GM19463 (cell line): ENCODE data around the gene CADM4.
"Not testable (repeated sequence)": the region's sequence is repeated elsewhere in the genome, so short reads cannot be mapped to it uniquely, and the experiment has no call there.

Experiments
- ATAC-seq: cut with Tn5 transposase; IDR thresholded peaks from one replicate; pipeline ENCODE4 v1.9.1; 2021; ENCODE audit warnings: mild to moderate bottlenecking, moderate library complexity; ENCODE audit not compliant: unreplicated experiment

CADM4 gene, protein sequence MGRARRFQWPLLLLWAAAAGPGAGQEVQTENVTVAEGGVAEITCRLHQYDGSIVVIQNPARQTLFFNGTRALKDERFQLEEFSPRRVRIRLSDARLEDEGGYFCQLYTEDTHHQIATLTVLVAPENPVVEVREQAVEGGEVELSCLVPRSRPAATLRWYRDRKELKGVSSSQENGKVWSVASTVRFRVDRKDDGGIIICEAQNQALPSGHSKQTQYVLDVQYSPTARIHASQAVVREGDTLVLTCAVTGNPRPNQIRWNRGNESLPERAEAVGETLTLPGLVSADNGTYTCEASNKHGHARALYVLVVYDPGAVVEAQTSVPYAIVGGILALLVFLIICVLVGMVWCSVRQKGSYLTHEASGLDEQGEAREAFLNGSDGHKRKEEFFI

DNA sequence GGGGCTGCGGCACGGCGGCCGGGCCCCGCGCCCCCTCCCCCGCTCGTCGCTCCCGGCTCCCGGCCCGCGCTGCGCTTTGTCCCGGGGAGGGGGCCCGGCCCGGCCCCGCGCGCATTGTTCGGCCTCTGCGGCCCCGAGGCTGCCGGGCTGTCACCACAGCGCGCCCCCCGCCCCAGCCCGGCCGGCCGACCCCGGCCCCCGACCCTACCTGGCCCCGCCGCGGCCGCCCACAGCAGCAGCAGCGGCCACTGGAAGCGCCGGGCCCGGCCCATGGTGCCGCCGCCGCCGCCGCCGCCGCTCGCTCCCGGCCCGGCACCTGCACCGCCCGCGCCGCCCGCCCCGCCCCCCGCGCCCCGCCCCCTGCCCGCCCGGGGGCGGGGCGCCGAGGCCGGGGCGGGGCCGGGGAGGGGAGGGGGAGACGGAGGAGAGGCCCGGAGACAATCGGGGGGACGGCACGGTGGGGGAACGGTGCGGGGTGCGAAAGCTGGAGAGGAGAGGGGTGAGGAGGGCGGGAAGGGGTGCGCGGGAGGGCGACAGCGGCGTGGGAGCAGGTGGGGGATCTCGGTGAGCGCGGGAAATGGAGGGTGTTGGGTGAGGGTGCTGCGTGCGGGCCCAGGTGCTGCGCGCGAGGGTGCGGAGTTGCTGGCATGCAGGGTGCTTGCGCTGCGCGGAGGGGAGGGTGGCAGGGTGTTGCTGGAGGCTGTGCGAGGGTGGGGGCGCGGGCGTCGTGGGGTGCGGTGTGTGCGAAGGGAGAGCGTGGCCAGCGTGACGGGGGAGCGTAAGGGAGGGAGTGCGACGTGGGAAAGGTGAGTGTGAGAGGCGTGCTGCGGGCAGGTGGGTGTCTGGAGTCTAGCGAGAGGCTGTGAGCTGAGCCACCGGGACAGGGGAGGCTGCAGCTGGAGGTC, at the start of gene CADM4:
Gene CADM4 (minus strand): TSS at position 332 of the 905 bp plus-strand sequence. CDS start 60 bp downstream, at position 272.
- no peak for ATAC-seq

DNA sequence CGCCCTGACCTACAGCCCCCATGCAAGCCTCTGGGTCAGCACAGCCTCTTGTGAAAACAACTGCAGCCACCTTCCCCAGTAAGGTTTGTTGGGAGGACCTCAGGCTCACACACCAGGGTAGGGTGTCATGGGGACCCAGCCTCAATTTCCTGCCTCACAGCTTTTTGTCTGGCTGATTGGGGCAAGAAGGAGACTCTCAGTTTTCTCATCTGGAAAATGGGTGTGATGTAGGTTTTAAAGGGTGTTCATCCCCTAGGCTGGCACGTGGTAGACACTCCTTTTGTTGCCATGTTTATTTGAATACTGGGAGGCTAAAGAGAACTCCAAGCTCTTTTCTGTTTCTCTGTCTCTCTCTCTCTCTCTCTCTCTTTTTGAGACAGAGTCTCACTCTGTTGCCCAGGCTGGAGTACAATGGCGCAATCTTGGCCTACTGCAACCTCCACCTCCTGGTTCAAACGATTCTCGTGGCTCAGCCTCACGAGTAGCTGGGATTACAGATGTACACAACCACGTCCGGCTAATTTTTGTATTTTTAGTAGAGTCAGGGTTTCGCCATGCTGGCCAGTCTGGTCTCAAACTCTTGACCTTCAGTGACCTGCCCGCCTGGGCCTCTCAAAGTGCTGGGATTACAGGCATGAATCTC, 48.5 kb upstream of the CADM4 start:
- ATAC-seq = no peak

DNA sequence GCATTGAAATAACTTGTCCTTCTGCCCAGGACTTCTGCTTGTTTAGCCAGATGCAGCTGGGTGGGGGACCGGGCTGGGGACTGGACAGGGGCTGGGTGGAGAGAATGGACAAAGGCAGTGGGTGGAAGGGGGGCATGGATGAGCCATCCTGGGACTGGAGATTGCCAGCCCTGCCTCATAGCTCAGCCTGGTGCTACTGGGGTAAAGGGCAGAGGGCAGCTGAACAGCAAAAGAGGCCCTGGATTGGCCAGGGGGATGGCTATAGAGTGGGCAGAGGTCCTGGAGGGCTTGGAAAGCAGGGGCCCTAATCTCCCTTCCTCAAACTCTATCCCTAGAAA, 48.0 kb upstream of the CADM4 start:
- ATAC-seq = no peak

DNA sequence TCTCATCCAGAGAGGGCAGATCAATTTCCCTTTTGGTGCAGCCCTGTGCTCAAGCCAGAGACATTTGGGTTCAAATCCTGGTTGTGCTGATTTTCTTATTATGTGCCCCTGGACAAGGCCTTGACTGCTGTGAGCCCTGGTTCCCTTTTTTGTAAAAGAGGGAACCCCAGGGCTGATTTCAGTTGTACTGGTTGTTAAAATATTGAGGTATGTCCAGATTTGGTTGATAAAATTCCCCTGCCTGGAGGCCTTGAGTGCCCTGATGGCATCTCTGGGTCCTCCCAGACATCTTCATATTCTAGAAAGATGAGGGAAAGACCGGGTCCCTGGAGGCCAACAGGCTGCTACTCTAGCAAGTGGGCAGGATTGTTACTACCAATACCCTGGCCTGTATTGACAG, 44.7 kb upstream of the CADM4 start:
- no peak for ATAC-seq

DNA sequence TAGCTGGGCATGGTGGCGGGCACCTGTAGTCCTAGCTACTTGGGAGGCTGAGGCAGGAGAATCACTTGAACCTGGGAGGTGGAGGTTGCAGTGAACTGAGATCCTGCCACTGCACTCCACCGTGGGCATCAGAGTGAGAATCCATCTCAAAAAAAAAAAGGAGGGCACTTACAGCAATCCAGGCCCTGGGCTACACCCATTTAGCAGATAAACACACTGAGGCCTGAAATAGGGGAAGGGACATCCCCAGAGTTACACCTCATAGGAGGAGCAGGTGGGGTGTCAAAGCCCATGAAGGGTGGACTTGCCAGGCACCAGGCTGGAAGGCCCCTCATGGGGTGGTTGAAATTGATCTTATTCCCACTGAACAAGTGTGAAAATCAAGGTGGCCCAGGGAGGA, 44.3 kb upstream of the CADM4 start:
- ATAC-seq = no peak

DNA sequence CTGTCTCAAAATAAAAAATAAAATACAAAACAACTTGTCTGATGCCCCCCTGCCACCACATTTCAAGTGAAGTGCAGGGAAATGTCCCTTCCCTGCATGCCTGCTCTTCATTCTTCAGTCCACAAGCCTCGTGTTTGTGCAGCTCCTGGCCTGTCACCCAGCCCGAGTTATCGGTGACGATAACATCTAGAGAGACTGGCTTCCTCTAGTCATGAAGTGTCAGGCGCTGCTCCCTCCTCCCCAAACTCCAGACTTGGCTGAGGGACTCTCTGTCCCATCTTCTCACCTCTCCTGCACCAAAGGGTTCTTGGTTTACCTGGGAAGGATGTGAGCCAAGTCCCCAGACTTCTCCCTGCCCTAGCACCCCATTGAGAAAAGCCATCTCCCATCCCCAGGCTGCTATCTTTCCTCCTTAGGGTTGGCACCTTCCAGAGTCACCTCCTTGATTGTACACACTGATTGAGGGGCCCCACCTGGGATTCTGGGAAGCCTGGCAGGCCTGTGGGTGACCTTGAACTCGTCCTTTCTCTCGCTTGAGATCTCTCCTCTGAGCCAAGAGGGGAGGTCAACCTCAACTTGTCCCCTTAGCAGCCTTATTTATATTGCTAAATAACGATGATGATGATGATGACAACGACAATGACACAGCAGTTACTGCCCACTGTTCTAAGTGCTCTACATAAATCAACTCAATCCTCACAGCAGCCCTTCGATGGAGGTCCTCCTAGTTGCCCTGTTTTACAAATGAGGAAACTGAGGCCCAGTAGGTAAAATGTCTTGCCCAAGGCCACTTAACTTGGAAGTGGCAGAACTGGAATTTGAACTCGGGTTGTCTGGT, 43.4 kb upstream of the CADM4 start:
- ATAC-seq = no peak

DNA sequence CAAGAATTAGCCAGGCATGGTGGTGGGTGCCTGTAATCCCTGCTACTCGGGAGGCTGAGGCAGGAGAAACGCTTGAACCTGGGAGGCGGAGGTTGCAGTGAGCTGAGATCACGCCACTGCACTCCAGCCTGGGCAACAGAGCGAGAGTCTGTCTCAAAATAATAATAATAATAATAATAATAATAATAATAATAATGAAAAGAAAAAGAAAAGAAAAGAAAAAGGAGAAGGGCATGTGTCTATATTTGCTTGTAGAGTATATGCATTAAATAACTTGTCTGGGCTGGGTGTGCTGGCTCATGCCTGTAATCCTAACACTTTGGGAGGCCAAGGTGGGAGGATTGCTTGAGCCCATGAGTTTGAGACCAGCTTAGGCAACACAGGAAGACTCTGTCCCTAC, 42.6 kb upstream of the CADM4 start:
- not testable (repeated sequence) for ATAC-seq

DNA sequence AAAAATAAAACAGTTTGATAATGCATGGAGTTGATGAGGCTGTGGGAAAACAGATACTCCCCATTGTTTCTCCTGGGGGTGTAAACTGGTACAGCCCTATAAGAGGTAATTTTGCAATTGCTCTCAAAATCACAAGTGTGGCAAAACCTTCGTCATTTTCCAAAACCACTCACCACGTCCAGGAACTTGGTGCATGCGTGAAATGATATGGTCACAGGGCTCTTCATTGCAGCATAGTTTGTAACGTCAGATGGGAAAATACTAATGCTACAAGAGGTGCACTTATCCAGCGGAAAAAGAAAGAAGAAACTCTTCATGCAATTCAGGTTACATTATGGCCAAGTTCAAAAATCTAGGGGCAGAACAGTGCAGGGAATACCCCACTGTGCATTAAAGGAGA, 42.2 kb upstream of the CADM4 start:
- no peak for ATAC-seq

DNA sequence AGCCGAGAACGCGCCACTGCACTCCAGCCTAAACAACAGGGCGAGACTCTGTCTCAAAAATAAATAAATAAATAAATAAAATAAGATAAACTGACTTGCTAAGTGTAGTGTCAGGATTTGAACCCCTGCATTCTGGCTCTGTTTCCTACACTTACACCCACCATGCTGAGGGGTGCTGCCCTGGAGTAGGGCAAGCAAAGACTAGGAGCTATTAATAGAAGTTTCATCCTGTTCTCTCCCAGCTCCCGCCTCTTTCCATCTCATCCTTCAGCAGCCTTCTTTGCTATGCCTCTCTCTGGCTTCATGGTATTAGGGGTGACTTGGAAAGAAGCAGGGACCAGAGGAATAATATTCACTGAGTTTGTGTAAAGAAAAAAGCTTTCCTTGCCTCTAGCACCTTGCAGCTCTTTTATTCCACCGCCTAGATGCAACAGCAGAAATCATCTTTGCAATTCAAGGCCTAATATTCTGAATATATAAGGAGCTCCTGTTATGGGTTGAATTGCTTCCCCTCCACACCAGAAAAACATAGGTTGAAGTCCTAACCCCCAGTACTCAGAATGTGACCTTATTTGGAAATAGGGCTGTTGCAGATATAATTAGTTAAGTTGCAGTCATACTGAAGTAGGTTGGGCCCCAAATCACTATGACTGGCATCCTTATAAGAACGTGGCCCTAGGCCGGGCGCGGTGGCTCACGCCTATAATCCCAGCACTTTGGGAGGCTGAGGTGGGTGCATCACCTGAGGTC, 39.0 kb upstream of the CADM4 start:
- no peak for ATAC-seq

DNA sequence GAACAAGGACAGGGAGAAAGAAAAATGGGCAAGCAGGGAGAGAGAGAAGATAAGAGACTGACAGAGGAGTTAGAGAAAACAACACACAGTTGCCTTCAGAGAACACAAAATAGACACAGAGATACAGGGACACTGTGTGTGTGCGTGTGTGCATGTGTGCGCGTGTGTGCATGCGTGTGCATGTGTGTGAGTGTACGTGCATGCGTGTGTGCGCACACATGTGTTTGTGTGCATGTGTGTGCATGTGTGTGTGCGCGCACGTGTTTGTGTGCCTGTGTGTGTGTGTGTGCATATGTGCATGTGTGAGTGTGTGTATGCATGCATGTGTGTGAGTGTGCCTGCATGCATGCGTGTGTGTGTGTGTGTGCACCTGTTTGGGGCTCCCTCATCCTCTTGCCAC, 36.3 kb upstream of the CADM4 start:
- no peak for ATAC-seq

DNA sequence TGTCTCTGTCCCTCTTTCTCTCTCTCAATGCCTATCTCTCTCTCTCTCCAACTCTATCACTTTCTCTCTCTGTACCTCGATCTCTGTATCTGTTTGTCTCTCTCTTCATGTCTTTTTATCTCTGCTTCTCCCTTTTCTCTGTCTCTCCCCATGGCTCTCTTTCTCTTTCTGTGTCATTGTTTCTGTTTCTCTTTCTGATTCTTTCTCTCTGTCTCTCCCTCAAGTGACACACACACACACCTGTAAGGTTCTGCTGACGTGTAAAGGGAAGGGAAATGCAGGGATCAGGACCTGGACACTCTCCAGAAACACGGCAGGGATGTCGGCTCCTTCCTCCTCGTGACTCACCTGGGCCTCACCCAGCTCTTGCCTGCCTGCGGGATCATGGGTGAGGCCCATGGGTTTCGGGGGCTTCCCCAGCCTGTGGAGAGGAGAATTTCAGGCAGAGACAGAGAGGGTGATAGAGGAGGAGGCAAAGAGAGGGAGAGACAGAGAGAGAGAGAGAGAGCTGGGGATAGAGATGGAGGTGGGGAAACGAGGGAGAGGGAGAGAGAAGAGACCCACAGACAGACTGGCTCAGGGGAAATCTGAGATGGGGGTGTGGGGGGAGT, 35.7 kb upstream of the CADM4 start:
- peak; percentile 53 for ATAC-seq

DNA sequence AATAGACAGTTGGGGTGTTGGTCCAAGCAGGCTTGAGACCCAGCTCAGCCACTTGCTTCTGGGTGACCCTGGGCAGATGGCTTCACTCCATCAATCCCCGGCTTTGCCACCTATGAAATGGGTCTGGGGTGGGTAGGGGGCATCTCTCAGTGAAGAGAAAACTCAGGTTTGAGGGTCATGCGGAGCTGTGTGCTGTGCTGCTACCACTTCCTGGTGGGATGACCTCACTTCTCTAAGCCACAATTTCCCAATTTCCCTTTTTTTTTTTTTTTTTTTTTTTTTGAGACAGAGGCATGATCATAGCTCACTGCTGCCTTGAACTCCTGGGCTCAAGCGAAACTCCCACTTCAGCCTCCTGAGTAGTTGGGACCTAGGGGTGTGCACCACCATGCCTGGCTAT, 34.9 kb upstream of the CADM4 start:
- ATAC-seq = no peak

DNA sequence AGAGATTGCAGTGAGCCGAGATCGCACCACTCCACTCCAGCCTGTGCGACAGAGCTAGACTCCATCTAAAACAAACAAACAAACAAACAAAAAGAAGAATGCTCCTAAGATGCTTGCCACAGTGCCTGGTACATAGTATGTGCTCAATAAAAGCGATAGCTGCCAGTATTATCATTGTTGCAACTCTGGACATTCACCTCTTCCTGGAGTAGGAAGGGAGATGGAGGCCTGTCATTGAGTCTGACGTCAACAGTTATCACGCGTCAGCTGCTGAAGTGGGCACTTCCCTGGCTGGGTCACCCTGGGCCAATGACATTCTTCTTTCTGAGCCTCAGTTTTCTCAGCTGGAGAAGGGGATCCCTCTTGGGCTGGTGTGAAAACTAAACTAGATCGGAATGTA, 34.5 kb upstream of the CADM4 start:
- ATAC-seq = no peak

DNA sequence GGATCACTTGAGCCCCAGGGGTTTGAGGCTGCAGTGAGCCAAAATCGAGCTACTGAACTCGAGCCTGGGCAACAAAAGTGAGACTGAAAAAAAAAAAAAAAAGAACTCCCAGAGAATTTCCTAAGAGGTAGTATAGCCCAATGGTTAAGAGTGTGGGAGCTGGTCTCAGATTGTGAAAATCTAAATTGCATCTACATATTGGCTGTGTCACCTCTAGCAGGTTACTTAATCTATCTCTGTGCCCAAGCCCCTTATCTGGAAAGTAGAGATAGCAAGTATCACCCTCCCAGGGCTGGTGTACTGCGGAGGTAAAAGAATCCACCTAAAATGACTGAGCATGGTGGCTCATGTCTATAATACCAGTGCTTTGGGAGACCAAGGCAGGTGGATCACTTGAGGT, 34.0 kb upstream of the CADM4 start:
- no peak for ATAC-seq

DNA sequence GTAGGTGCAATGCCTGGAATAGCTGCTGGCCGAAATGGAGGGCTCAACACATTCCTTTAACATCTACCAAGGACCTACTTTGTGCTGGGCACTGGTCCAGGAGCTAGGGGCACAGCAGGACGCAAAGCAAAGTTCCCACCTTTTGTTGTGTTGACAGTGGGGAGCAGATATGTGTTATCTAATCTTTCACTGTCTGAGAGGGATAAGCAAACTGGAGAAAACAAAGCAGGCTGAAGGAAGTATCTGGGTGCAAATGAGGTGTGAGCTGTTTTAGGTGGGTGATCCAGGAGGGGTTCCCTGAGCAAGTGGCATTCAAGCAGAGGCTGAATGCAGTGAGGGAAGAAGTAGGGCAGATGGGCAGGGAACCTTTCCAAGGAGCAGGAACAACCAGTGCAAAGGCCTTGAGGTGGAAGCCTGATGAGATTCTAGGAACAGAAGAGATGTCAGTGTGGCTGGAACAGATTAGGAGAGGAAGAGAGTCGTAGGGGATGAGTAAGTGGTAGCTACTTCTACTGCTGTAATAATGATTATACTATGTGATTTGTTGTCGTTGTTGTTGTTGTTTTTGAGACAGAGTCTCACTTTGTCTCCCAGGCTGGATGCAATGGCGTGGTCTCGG, 32.5 kb upstream of the CADM4 start:
- no peak for ATAC-seq

DNA sequence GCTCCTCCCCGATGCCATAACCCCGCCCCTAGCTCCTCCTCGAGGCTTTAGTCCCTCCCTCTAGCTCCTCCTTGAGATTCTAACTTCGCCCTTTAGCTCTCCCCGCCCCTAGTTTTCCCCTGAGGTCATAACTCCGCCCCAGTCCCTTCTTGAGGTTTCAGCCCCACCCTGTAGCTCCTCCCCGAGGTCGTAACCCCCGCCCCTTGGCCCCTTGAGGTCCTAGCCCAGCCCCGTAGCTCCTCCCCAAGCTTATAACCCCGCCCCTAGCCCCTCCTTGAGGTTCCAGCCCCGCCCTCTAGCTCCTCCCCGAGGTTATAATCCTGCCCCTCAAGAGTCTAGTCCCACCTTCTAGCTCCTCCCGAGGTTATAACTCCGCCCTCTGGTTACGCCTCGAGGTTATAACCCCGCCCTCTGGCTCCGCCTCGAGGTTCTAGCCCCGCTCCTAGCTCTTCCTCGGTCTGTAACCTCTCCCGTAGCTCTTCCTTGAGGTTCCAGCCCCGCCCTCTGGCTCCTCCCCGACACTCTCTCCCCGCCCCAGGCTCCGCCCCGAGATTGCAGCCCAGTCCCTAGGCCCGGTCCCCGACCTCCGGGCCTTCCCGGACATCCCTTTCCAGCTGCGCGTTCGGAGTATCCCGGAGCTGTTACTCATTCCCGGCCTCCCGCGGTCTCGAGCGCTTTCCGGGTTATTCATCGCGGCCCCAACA, 28.9 kb upstream of the CADM4 start:
- peak; percentile 85 for ATAC-seq

DNA sequence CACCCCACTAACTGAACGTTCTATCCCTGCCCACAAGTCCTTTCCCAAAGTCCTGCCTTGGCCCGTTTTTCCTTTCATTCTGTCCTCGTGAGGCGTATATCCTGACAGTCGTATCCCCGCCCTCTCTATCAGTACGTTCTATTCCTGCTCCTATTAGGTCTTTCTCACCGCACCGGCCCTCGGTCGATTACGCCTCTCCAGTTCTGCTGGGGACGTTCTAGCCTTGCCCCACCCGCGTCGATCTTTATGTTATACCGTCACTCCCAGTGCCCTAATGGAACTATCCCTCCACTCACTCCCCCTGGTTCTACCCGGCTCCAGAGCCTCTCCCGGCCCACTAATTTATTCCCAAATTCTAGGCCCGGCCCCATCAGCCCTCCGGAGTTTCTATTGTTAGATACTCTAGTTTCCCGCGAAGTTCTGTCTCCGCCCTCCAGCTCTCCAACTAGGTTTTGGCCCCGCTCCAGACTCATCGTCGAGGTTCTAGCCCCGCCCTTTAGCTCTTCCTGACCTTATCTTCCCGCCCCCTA, 28.3 kb upstream of the CADM4 start:
- no peak for ATAC-seq

DNA sequence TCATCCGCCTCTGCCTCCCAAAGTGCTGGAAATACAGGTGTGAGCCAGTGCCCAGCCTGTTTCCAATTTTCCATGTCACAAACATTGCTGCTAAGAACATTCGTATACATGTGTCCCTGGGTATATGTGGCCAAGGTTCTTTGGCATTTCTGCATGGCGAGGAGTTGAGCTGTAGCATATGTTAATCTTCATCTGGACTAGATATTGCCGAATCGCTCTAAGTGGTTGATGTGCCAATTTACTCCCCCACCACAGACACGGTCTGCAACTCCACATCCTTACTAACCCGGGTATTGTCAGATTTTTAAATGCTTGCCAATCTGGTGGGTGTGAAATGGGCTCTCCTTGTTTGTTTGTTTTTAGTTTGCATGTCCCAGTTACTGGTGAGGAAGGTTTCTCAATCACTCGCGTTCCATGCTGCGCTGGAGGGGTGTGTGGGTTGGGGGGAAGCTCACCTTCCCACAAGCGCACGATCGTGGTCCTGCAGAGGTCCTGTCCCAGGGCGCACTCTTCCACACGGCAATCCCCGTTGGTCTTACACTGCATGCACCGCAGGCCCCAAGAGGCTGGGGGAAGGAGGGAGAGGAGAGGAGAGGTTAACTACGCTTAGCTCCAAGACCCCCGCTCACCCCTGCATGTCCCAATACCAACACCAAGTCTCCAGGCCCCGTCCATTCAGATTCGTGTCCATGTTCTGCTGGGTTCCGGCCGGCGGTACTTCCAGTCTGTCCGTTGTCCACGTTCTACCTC, 27.7 kb upstream of the CADM4 start:
- ATAC-seq = no peak
